Calu3 (cell line): Measurements from ENCODE around the gene AGT. TPM values are rescaled to one million over a fixed set of nuclear protein-coding genes. Genes with fewer than 3 reads are reported as not detected.

Experiments
- BruUV-seq: library from RNA; stranded (reverse); fragments of 400-500 nt; replicated peaks from 2 replicates; lab custom pipeline; 2021; lab: Mats Ljungman, UMichigan
- CTCF ChIA-PET: fragments of 300-600 bp; sonication (Branson Sonifier 250); formaldehyde crosslinking; loops from one replicate; lab custom pipeline; 2022; ENCODE audit warnings: antibody characterized with exemption; lab: Charles Lee
- DNase-seq: peaks from one replicate; pipeline ENCODE4 v3.0.0; 2022
- H3K27ac Mint-ChIP-seq: one replicate; pipeline ENCODE4 v1.8.0; 2022; ENCODE audit warnings: mixed read lengths; ENCODE audit not compliant: unreplicated experiment
- H3K27me3 Mint-ChIP-seq: one replicate; pipeline ENCODE4 v1.8.0; 2022; ENCODE audit warnings: mixed read lengths; ENCODE audit not compliant: unreplicated experiment
- H3K36me3 Mint-ChIP-seq: one replicate; pipeline ENCODE4 v1.8.0; 2022; ENCODE audit warnings: mild to moderate bottlenecking, moderate library complexity, mixed read lengths; ENCODE audit not compliant: insufficient read depth, unreplicated experiment
- H3K4me1 Mint-ChIP-seq: one replicate; pipeline ENCODE4 v1.8.0; 2022; ENCODE audit warnings: mild to moderate bottlenecking, low read depth, mixed read lengths; ENCODE audit not compliant: unreplicated experiment
- H3K4me3 Mint-ChIP-seq: one replicate; pipeline ENCODE4 v1.8.0; 2022; ENCODE audit warnings: mild to moderate bottlenecking, low read depth, moderate library complexity, mixed read lengths; ENCODE audit not compliant: unreplicated experiment
- H3K9me3 Mint-ChIP-seq: one replicate; pipeline ENCODE4 v1.8.0; 2022; ENCODE audit warnings: low read depth, mixed read lengths; ENCODE audit not compliant: unreplicated experiment
- intact Hi-C: fragments of 100-400 bp; cut with micrococcal nuclease; formaldehyde crosslinking; loops from one replicate; pipeline ENCODE4 v1.10.0; 2022; ENCODE audit not compliant: unreplicated experiment
- total RNA-seq: library from RNA; stranded (reverse); gene quantifications from 2 replicates; pipeline ENCODE4 v1.2.3, GENCODE V29; 2022
- TF ChIP-seq, protein P1 (sequence below): fragments of 200-600 bp; IDR thresholded peaks from one replicate; pipeline ENCODE4 v1.8.0; 2022; ENCODE audit warnings: antibody characterized with exemption; ENCODE audit not compliant: unreplicated experiment

AGT gene
- total RNA-seq, 1 experiment from 2014 or later = 27.5 TPM

DNA sequence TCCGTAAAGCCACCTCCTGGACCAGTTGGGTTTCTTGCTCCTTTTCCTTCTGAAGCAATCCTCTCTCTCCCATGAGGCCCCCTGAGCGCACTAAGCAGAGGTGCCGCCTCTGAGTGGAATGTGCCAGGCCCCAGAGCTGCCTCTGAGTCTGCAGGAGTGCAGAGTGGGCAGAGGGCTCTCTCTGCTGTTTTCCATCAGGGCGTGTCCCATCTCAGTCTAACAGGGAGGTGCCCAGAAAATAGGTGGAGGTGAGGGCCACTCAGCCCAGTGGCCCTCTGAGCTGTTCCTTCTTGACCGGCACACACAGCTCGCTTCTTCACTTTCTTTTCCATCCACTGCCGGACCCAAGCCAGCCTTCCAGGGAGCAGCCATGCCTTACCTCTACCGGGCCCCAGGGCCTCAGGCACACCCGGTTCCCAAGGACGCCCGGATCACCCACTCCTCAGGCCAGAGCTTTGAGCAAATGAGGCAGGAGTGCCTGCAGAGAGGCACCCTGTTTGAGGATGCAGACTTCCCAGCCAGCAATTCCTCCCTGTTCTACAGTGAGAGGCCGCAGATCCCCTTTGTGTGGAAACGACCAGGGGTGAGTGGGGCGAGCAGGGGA lies 33.3 kb upstream of the AGT start, which contains the start of gene CAPN9:
Gene CAPN9 (plus strand): TSS at position 262 of the 604 bp plus-strand sequence. CDS start 109 bp downstream, at position 371.
- H3K4me1 Mint-ChIP-seq = peaks cover 36% of the 10 kb centered on the region
- BruUV-seq = no TSS peak
- no peak for DNase-seq
- no peaks in the 10 kb centered on the region for H3K27me3 Mint-ChIP-seq
- no peak within 1 kb of the TSS for H3K27ac Mint-ChIP-seq
- intact Hi-C loops = no loop called here
- H3K4me3 Mint-ChIP-seq = no peak within 1 kb of the TSS
- H3K36me3 Mint-ChIP-seq = peaks cover 4% of the 10 kb centered on the region
- no peaks in the 10 kb centered on the region for H3K9me3 Mint-ChIP-seq
- TF ChIP-seq, protein P1, sequence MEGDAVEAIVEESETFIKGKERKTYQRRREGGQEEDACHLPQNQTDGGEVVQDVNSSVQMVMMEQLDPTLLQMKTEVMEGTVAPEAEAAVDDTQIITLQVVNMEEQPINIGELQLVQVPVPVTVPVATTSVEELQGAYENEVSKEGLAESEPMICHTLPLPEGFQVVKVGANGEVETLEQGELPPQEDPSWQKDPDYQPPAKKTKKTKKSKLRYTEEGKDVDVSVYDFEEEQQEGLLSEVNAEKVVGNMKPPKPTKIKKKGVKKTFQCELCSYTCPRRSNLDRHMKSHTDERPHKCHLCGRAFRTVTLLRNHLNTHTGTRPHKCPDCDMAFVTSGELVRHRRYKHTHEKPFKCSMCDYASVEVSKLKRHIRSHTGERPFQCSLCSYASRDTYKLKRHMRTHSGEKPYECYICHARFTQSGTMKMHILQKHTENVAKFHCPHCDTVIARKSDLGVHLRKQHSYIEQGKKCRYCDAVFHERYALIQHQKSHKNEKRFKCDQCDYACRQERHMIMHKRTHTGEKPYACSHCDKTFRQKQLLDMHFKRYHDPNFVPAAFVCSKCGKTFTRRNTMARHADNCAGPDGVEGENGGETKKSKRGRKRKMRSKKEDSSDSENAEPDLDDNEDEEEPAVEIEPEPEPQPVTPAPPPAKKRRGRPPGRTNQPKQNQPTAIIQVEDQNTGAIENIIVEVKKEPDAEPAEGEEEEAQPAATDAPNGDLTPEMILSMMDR = no peak
- CTCF ChIA-PET = interaction anchor here (0.7 to 1.2 kb wide), 3 partner anchors 10 to 23 kb away, joined by 3 read pairs; no protein-coding TSS in a partner anchor

DNA sequence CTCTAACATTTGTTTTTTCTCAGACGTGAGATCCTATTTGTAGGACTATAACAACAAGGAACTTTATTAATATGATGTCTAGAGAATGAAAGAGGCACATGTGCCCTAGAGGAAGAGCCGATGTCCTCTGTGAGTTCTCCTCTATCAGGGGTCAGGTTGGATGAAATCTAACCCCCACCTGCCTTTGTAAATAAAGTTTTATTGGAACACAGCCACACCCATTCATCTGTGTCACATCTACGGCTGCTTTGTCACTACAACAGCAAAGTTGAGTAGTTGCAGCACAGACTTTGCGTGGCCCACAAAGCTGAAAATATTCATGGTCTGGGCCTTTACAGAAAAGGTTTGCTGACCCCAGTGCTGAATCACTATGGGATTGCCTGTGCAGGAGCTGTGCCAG lies 32.7 kb upstream of the AGT start:
- Mint-ChIP-seq H3K4me3 (no peak overlapping the region), H3K27ac (no peak overlapping the region), H3K27me3 (no peaks in the 10 kb centered on the region), H3K4me1 (peaks cover 30% of the 10 kb centered on the region), H3K36me3 (peaks cover 4% of the 10 kb centered on the region), H3K9me3 (no peaks in the 10 kb centered on the region)
- TF ChIP-seq, protein P1 = no peak
- intact Hi-C loops = no loop called here
- DNase-seq = no peak
- no TSS peak for BruUV-seq
- CTCF ChIA-PET = interaction anchor here (0.7 to 1.2 kb wide), 3 partner anchors 10 to 24 kb away, joined by 3 read pairs; no protein-coding TSS in a partner anchor

DNA sequence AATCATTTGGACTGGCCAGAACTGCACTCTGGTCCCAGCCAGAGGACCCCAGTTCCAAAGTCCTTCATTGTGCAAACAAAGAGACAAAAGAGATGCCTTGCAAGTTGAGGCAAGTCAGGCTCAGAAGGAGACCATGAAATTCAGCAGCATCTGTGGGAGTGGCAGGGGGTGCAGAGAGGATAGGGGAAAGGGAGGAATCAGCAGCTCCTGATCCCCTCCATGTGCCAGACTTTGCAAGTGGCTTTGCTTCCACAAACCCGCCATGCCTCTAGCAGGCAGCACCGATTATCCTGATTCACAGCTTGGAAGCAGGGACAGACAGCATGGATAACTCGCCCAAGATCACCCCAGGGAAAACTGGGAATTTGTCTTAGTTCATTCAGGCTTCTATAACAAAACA lies 31.1 kb upstream of the AGT start:
- H3K4me1 Mint-ChIP-seq = peaks cover 21% of the 10 kb centered on the region
- intact Hi-C loops = no loop called here
- no peak overlapping the region for H3K4me3 Mint-ChIP-seq
- no peaks in the 10 kb centered on the region for H3K27me3 Mint-ChIP-seq
- DNase-seq = no peak
- CTCF ChIA-PET = interaction anchor here (1.6 kb wide), 1 partner anchor 9 kb away, joined by 4 read pairs; no protein-coding TSS in a partner anchor
- TF ChIP-seq, protein P1 = no peak
- H3K27ac Mint-ChIP-seq = no peak overlapping the region
- no TSS peak for BruUV-seq
- H3K36me3 Mint-ChIP-seq = peaks cover 4% of the 10 kb centered on the region
- H3K9me3 Mint-ChIP-seq = no peaks in the 10 kb centered on the region

- CTCF ChIA-PET = interaction anchor here (0.6 to 1.6 kb wide), 2 partner anchors 9 to 1209 kb away, joined by 4 read pairs; no protein-coding TSS in a partner anchor
- H3K9me3 Mint-ChIP-seq = no peaks in the 10 kb centered on the region
- no TSS peak for BruUV-seq
- peaks cover 21% of the 10 kb centered on the region for H3K4me1 Mint-ChIP-seq
- no peak overlapping the region for H3K27ac Mint-ChIP-seq
- no peaks in the 10 kb centered on the region for H3K27me3 Mint-ChIP-seq
- H3K4me3 Mint-ChIP-seq = no peak overlapping the region
- H3K36me3 Mint-ChIP-seq = peaks cover 4% of the 10 kb centered on the region
- intact Hi-C loops = loop anchor here (5.0 kb wide), 1 partner anchor 62 kb away; no protein-coding TSS in a partner anchor
- TF ChIP-seq, protein P1 = no peak
- DNase-seq = no peak
These were observed 30.5 kb upstream of the AGT start for GRCh38 chr1:230744382-230744781.
